ENCODE results near the gene DNAJC21. TPM values are rescaled to one million over a fixed set of nuclear protein-coding genes. Genes with fewer than 3 reads are reported as not detected.

DNAJC21 gene
- total RNA-seq, 1 experiment from 2014 or later, result 54.5 TPM

- POLR2A ChIA-PET, result interaction anchor here (0.5 to 2.4 kb wide), 3 partner anchors 13 to 18 kb away, joined by 3 to 17 read pairs (median 4); partner anchors contain the start of gene DNAJC21
- peak overlapping the region; percentile 98 to 99 for H3K4me3 ChIP-seq (ENCODE audit: low read depth in 2 of 2, low read length in 2 of 2)
- no peaks in the 10 kb centered on the region for H3K27me3 ChIP-seq (ENCODE audit: control insufficient read depth, insufficient read depth, low read length)
- intact Hi-C loops (cut with micrococcal nuclease; ENCODE audit: unreplicated experiment), result no loop called here
- peaks cover 12% of the 10 kb centered on the region for H3K4me1 ChIP-seq (ENCODE audit: control insufficient read depth, insufficient read depth, low read length)
- no TSS peak for BruUV-seq (replicated peaks)
- no peaks in the 10 kb centered on the region for H3K9me3 ChIP-seq (ENCODE audit: control insufficient read depth, insufficient read depth, low read depth, low read length)
- DNase-seq (ENCODE audit: low read depth, low spot score) (no peak), ATAC-seq (no peak)
- in situ Hi-C loops (cut with HindIII; ENCODE audit: low pct_unique_long_range_greater_than_20kb, low sequenced_read_pairs), result no loop called here
- H3K36me3 ChIP-seq (ENCODE audit: control insufficient read depth, insufficient read depth, low read length), result peaks cover 49% of the 10 kb centered on the region
- peak overlapping the region; percentile 99 for H3K27ac ChIP-seq (ENCODE audit: low read length)
- TF ChIP-seq POLR2AphosphoS5 (IDR thresholded peaks at IDR 0.05; ENCODE audit: low read depth, low read length), result no peak
- TF ChIP-seq, protein P1, sequence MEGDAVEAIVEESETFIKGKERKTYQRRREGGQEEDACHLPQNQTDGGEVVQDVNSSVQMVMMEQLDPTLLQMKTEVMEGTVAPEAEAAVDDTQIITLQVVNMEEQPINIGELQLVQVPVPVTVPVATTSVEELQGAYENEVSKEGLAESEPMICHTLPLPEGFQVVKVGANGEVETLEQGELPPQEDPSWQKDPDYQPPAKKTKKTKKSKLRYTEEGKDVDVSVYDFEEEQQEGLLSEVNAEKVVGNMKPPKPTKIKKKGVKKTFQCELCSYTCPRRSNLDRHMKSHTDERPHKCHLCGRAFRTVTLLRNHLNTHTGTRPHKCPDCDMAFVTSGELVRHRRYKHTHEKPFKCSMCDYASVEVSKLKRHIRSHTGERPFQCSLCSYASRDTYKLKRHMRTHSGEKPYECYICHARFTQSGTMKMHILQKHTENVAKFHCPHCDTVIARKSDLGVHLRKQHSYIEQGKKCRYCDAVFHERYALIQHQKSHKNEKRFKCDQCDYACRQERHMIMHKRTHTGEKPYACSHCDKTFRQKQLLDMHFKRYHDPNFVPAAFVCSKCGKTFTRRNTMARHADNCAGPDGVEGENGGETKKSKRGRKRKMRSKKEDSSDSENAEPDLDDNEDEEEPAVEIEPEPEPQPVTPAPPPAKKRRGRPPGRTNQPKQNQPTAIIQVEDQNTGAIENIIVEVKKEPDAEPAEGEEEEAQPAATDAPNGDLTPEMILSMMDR (IDR thresholded peaks at IDR 0.05), result no peak
- 0 out of 2 replicates have a peak, but pooled peaks have one; percentile 0 for TF ChIP-seq TCF7L2 (IDR thresholded peaks at IDR 0.05; ENCODE audit: low read depth, low read length)
- no peak for TF ChIP-seq SIN3A (IDR thresholded peaks at IDR 0.05; ENCODE audit: borderline replicate concordance, insufficient read depth, low read depth, low read length)
- TF ChIP-seq REST (IDR thresholded peaks at IDR 0.05; ENCODE audit: insufficient read depth in 1 of 2, low read depth in 2 of 2, low read length in 1 of 2), result no peak
- CTCF ChIA-PET, result no interaction called here
Observed at GRCh38 chr5:34916518-34916917, 12.8 kb upstream of the DNAJC21 start.

DNA sequence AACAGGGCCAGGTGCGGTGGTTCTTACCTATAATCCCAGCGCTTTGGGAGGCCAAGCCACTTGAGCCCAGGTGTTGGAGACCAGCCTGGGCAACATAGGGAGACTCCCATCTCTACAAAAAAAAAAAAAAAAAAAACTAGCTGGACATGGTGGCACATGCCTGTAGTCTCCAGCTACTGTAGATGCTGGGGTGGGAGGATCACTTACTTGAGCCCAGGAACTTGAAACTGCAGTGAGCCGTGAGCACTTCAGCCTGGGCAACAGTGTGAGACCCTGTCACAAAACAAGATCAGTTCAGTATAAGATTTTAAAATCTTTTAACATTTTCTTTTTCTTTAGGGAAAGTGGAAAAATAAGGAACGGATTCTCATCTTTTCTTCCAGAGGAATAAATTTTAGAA is 11.3 kb upstream of the DNAJC21 start:
- ATAC-seq, result no peak
- no peak for DNase-seq (ENCODE audit: low read depth, low spot score)
- intact Hi-C loops (cut with micrococcal nuclease; ENCODE audit: unreplicated experiment), result no loop called here
- CTCF ChIA-PET, result interaction anchor here (0.8 kb wide), 1 partner anchor 11 kb away, joined by 11 read pairs; no protein-coding TSS in a partner anchor
- POLR2A ChIA-PET, result interaction anchor here (0.6 kb wide), 2 partner anchors 38 to 1462 kb away, joined by 5 to 6 read pairs; no protein-coding TSS in a partner anchor
- no peaks in the 10 kb centered on the region for H3K9me3 ChIP-seq (ENCODE audit: control insufficient read depth, insufficient read depth, low read depth, low read length)
- peak overlapping the region in 1 of 2 experiments; percentile 98; a peak in 1 of 4 replicates for H3K4me3 ChIP-seq (ENCODE audit: low read depth in 2 of 2, low read length in 2 of 2)
- 0 out of 2 replicates have a peak overlapping the region, but pooled peaks have one; percentile 31 for H3K27ac ChIP-seq (ENCODE audit: low read length)
- H3K36me3 ChIP-seq (ENCODE audit: control insufficient read depth, insufficient read depth, low read length), result peaks cover 53% of the 10 kb centered on the region
- in situ Hi-C loops (cut with HindIII; ENCODE audit: low pct_unique_long_range_greater_than_20kb, low sequenced_read_pairs), result no loop called here
- BruUV-seq (replicated peaks), result no TSS peak
- TF ChIP-seq REST (IDR thresholded peaks at IDR 0.05; ENCODE audit: insufficient read depth in 1 of 2, low read depth in 2 of 2, low read length in 1 of 2) (no peak), POLR2AphosphoS5 (IDR thresholded peaks at IDR 0.05; ENCODE audit: low read depth, low read length) (no peak), SIN3A (IDR thresholded peaks at IDR 0.05; ENCODE audit: borderline replicate concordance, insufficient read depth, low read depth, low read length) (no peak), TCF7L2 (IDR thresholded peaks at IDR 0.05; ENCODE audit: low read depth, low read length) (no peak)
- TF ChIP-seq, protein P1 (IDR thresholded peaks at IDR 0.05), result no peak
- H3K27me3 ChIP-seq (ENCODE audit: control insufficient read depth, insufficient read depth, low read length), result no peaks in the 10 kb centered on the region
- H3K4me1 ChIP-seq (ENCODE audit: control insufficient read depth, insufficient read depth, low read length), result peaks cover 18% of the 10 kb centered on the region
